ENCODE data around the gene SUMO4. TPM values are rescaled to one million over a fixed set of nuclear protein-coding genes. Genes with fewer than 3 reads are reported as not detected.

SUMO4 gene
- total and polyA plus RNA-seq, 2 of the 4 experiments (the other 2 are of a cell fraction), result 2.2 TPM; not detected in 1

DNA sequence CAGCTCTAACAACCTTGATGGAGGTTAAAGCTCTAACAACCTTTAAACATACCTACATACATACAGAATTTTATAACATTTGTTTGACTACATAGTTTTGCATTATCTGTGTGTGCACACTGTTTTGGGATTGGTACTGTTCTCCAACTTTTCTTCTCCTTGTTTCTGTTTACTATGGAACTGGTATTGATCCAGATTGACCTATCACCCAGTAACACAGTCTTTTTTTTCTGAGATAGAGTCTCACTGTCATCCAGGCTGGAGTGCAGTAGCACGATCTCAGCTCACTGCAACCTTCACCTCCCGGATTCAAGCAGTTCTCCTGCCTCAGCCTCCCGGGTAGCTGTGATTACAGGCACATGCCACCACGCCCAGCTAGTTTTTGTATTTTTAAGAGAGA is 16.7 kb upstream of the SUMO4 start:
- Histone ChIP-seq H3K9me1 (ENCODE audit: insufficient read depth, low read length) (peaks cover 11% of the 10 kb centered on the region), H3K4me2 (ENCODE audit: low read depth, low read length) (no peak overlapping the region), H3K36me3 (ENCODE audit: control insufficient read depth, insufficient read depth, low read length) (peaks cover 27% of the 10 kb centered on the region), H4K91ac (ENCODE audit: insufficient read depth, low read depth, low read length) (no peak overlapping the region), H3K4me3 (ENCODE audit: insufficient read depth, low read depth, low read length) (no peak overlapping the region), H2AK5ac (ENCODE audit: low read depth, low read length) (no peak overlapping the region), H3K9me3 (ENCODE audit: control insufficient read depth, insufficient read depth, low read length) (no peaks in the 10 kb centered on the region), H3K4ac (ENCODE audit: low read depth, low read length) (no peak overlapping the region), H3K14ac (replicated peaks; ENCODE audit: low read depth, low read length) (no peak overlapping the region), H3K18ac (ENCODE audit: low read depth, low read length) (no peak overlapping the region), H2AK9ac (replicated peaks; ENCODE audit: low read depth, low read length, poor library complexity) (no peak overlapping the region), H3K79me1 (ENCODE audit: low read depth in 1 of 2, low read length in 2 of 2) (peaks cover 33 to 54% of the 10 kb centered on the region in 2 experiments), H3K23ac (ENCODE audit: low read depth, low read length) (no peak overlapping the region), H2AFZ (replicated peaks; ENCODE audit: low read length, poor library complexity) (no peak overlapping the region), H4K8ac (ENCODE audit: low read depth in 2 of 2, low read length in 2 of 2) (no peak overlapping the region), H3K27ac (ENCODE audit: insufficient read depth, low read length) (no peak overlapping the region), H2BK20ac (ENCODE audit: low read depth, low read length) (no peak overlapping the region), H4K5ac (ENCODE audit: low read depth, low read length) (no peak overlapping the region), H3K27me3 (ENCODE audit: control insufficient read depth, insufficient read depth, low read length) (no peaks in the 10 kb centered on the region), H2BK15ac (ENCODE audit: low read depth, low read length) (no peak overlapping the region), H3K9ac (ENCODE audit: low read depth, low read length) (no peak overlapping the region), H3K4me1 (ENCODE audit: control insufficient read depth, insufficient read depth, low read length) (no peaks in the 10 kb centered on the region), H3K56ac (ENCODE audit: extremely low read depth, insufficient read depth, low read length) (no peak overlapping the region), H2BK5ac (ENCODE audit: low read depth, low read length, poor library complexity, severe bottlenecking) (no peak overlapping the region), H2BK120ac (ENCODE audit: low read depth, low read length) (no peak overlapping the region), H4K20me1 (ENCODE audit: insufficient read depth, low read length) (peaks cover 9% of the 10 kb centered on the region; the same call in 1 of the 2 replicates)
- BruUV-seq (replicated peaks), result no TSS peak
- WGBS, 2 experiments (ENCODE audit: extremely low coverage in 2 of 2, insufficient read length in 1 of 2), result no CpG with 5 or more reads among the region's 4 CpGs
- ATAC-seq (ENCODE audit: low read depth) (no peak), DNase-seq (no peak)
- intact Hi-C loops (cut with micrococcal nuclease), result no loop called here
- ChIA-PET POLR2A (ENCODE audit: unreplicated experiment) (no interaction called here), CTCF (no interaction called here)
- TF ChIP-seq RAD21 (IDR thresholded peaks at IDR 0.05; ENCODE audit: low read length) (no peak), FOS (IDR thresholded peaks at IDR 0.05; ENCODE audit: low read depth, low read length) (no peak), NFE2L2 (IDR thresholded peaks at IDR 0.05; ENCODE audit: low read depth, low read length) (no peak), MAFK (IDR thresholded peaks at IDR 0.05; ENCODE audit: low read depth, low read length) (no peak), MAZ (IDR thresholded peaks at IDR 0.05; ENCODE audit: borderline replicate concordance, low read depth, low read length) (no peak), RFX5 (IDR thresholded peaks at IDR 0.05; ENCODE audit: low read depth, low read length) (no peak), MXI1 (IDR thresholded peaks at IDR 0.05; ENCODE audit: borderline replicate concordance, low read depth, low read length) (no peak), CEBPB (IDR thresholded peaks at IDR 0.05; ENCODE audit: low read depth, low read length) (no peak), POLR2A (IDR thresholded peaks at IDR 0.05; ENCODE audit: low read depth, low read length) (no peak), RCOR1 (IDR thresholded peaks at IDR 0.05; ENCODE audit: insufficient replicate concordance, low read length) (no peak), BHLHE40 (IDR thresholded peaks at IDR 0.05; ENCODE audit: low read depth, low read length) (no peak), CHD1 (IDR thresholded peaks at IDR 0.05; ENCODE audit: low read depth, low read length) (no peak), SMC3 (IDR thresholded peaks at IDR 0.05; ENCODE audit: low read depth, low read length) (no peak)
- TF ChIP-seq, protein P1, sequence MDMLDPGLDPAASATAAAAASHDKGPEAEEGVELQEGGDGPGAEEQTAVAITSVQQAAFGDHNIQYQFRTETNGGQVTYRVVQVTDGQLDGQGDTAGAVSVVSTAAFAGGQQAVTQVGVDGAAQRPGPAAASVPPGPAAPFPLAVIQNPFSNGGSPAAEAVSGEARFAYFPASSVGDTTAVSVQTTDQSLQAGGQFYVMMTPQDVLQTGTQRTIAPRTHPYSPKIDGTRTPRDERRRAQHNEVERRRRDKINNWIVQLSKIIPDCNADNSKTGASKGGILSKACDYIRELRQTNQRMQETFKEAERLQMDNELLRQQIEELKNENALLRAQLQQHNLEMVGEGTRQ (IDR thresholded peaks at IDR 0.05; ENCODE audit: low read depth, low read length), result no peak
- TF ChIP-seq, protein P2, sequence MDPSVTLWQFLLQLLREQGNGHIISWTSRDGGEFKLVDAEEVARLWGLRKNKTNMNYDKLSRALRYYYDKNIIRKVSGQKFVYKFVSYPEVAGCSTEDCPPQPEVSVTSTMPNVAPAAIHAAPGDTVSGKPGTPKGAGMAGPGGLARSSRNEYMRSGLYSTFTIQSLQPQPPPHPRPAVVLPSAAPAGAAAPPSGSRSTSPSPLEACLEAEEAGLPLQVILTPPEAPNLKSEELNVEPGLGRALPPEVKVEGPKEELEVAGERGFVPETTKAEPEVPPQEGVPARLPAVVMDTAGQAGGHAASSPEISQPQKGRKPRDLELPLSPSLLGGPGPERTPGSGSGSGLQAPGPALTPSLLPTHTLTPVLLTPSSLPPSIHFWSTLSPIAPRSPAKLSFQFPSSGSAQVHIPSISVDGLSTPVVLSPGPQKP (IDR thresholded peaks at IDR 0.05; ENCODE audit: borderline replicate concordance, low read depth, low read length), result no peak
- TF ChIP-seq, protein P3, sequence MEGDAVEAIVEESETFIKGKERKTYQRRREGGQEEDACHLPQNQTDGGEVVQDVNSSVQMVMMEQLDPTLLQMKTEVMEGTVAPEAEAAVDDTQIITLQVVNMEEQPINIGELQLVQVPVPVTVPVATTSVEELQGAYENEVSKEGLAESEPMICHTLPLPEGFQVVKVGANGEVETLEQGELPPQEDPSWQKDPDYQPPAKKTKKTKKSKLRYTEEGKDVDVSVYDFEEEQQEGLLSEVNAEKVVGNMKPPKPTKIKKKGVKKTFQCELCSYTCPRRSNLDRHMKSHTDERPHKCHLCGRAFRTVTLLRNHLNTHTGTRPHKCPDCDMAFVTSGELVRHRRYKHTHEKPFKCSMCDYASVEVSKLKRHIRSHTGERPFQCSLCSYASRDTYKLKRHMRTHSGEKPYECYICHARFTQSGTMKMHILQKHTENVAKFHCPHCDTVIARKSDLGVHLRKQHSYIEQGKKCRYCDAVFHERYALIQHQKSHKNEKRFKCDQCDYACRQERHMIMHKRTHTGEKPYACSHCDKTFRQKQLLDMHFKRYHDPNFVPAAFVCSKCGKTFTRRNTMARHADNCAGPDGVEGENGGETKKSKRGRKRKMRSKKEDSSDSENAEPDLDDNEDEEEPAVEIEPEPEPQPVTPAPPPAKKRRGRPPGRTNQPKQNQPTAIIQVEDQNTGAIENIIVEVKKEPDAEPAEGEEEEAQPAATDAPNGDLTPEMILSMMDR (conservative IDR thresholded peaks at IDR 0.05; ENCODE audit: low read depth, low read length), result no peak
- dilution Hi-C loops (cut with HindIII; ENCODE audit: low sequenced_read_pairs, unreplicated experiment), result no loop called here
- in situ Hi-C loops (cut with MboI; ENCODE audit: low sequenced_read_pairs), result no loop called here
